ENCODE measurements around the gene FALEC.

GRCh38 chr1:150557065-150557600 is 41.6 kb downstream of the FALEC start:
- TF ChIP-seq, protein P1, sequence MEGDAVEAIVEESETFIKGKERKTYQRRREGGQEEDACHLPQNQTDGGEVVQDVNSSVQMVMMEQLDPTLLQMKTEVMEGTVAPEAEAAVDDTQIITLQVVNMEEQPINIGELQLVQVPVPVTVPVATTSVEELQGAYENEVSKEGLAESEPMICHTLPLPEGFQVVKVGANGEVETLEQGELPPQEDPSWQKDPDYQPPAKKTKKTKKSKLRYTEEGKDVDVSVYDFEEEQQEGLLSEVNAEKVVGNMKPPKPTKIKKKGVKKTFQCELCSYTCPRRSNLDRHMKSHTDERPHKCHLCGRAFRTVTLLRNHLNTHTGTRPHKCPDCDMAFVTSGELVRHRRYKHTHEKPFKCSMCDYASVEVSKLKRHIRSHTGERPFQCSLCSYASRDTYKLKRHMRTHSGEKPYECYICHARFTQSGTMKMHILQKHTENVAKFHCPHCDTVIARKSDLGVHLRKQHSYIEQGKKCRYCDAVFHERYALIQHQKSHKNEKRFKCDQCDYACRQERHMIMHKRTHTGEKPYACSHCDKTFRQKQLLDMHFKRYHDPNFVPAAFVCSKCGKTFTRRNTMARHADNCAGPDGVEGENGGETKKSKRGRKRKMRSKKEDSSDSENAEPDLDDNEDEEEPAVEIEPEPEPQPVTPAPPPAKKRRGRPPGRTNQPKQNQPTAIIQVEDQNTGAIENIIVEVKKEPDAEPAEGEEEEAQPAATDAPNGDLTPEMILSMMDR (IDR thresholded peaks at IDR 0.05): no peak
- no peak for TF ChIP-seq POLR2A (IDR thresholded peaks at IDR 0.05)
